HepG2 (cell line): ENCODE data around the gene TCTA. TPM values are rescaled to one million over a fixed set of nuclear protein-coding genes. Genes with fewer than 3 reads are reported as not detected.

ENCODE experiments used
- BCL6 ChIP-seq: IDR thresholded peaks from 2 replicates; pipeline ENCODE4 v1.6.1; 2016; ENCODE audit warnings: missing genetic modification reagents, missing compliant biosample characterization
- KLF11 ChIP-seq: IDR thresholded peaks from 2 replicates; pipeline ENCODE4 v1.6.1; 2016; ENCODE audit warnings: missing compliant biosample characterization
- NCOA2 ChIP-seq: sonication (generic); formaldehyde crosslinking; IDR thresholded peaks from 2 replicates; pipeline ENCODE4 v1.8.0; 2022; ENCODE audit warnings: inconsistent platforms
- RBFOX2 ChIP-seq: fragments of 200-400 bp; formaldehyde crosslinking; IDR thresholded peaks from 2 replicates; pipeline ENCODE4 v1.6.1; 2017; ENCODE audit warnings: low read depth, mild to moderate bottlenecking, low read length
- RXRA ChIP-seq: sonication (generic); formaldehyde crosslinking; IDR thresholded peaks from 2 replicates; pipeline ENCODE4 v1.5.1; 2020; ENCODE audit warnings: missing genetic modification reagents
- SALL2 ChIP-seq: sonication (generic); formaldehyde crosslinking; IDR thresholded peaks from 2 replicates; pipeline ENCODE4 v1.8.1; 2023; ENCODE audit warnings: mild to moderate bottlenecking, missing genetic modification reagents, inconsistent platforms
- SIX4 ChIP-seq: sonication (generic); formaldehyde crosslinking; IDR thresholded peaks from 2 replicates; pipeline ENCODE4 v1.4.0; 2020; ENCODE audit warnings: missing genetic modification reagents
- SOX13 ChIP-seq, 3 experiments: fragments of 450-650 bp in 1 of 3; sonication (generic) in 1 of 3; formaldehyde crosslinking in 1 of 3; IDR thresholded peaks in 2 of 3; conservative IDR thresholded peaks in 1 of 3; 2 replicates each; pipeline versions ENCODE4 v1.5.0 to v1.6.1; 2016 to 2020; ENCODE audit warnings: antibody characterized with exemption in 1 of 3, mild to moderate bottlenecking in 1 of 3, missing compliant biosample characterization in 1 of 3, missing genetic modification reagents in 1 of 3, moderate library complexity in 1 of 3
- SYNCRIP ChIP-seq: fragments of 200-400 bp; formaldehyde crosslinking; IDR thresholded peaks from 2 replicates; pipeline ENCODE4 v1.6.1; 2018; ENCODE audit warnings: mild to moderate bottlenecking, low read depth, low read length; ENCODE audit not compliant: insufficient read depth
- ZNF124 ChIP-seq: sonication (generic); formaldehyde crosslinking; IDR thresholded peaks from 2 replicates; pipeline ENCODE4 v1.4.0; 2020; ENCODE audit warnings: missing genetic modification reagents
- ZNF333 ChIP-seq: sonication (generic); formaldehyde crosslinking; IDR thresholded peaks from 2 replicates; pipeline ENCODE4 v1.4.0; 2020; ENCODE audit warnings: mild to moderate bottlenecking, missing genetic modification reagents, borderline replicate concordance
- ZNF484 ChIP-seq: sonication (generic); formaldehyde crosslinking; IDR thresholded peaks from 2 replicates; pipeline ENCODE4 v1.5.1; 2020; ENCODE audit warnings: mild to moderate bottlenecking, low read depth, missing genetic modification reagents, borderline replicate concordance
- ZNF543 ChIP-seq: sonication (generic); formaldehyde crosslinking; IDR thresholded peaks from 2 replicates; pipeline ENCODE4 v1.4.0; 2020; ENCODE audit warnings: mild to moderate bottlenecking, missing genetic modification reagents
- ZNF879 ChIP-seq: sonication (generic); formaldehyde crosslinking; IDR thresholded peaks from 2 replicates; pipeline ENCODE4 v1.8.1; 2023; ENCODE audit warnings: missing genetic modification reagents
- ZSCAN9 ChIP-seq: IDR thresholded peaks from 2 replicates; pipeline ENCODE4 v1.6.1; 2016; ENCODE audit warnings: borderline replicate concordance
- polyA plus RNA-seq, 8 experiments: library from polyadenylated mRNA; depleted of rRNA in 3 of 8; stranded (reverse) in 7 of 8; unstranded in 1 of 8; fragments of >200 nt; fragmentation: Illumina TruSeq in 4 of 8; extraction: Trizol in 4 of 8; gene quantifications; 2 replicates each; pipeline versions ENCODE4 v1.2.1 to v1.2.3, GENCODE V29; 2011 to 2016; ENCODE audit warnings: low read depth in 4 of 8, missing spikeins in 1 of 8, mixed read lengths in 1 of 8; ENCODE audit not compliant: insufficient read depth in 1 of 8
- total RNA-seq, 5 experiments: library from RNA; depleted of rRNA; stranded (reverse); fragments of >200 nt; fragmentation: Illumina TruSeq; extraction: Trizol; gene quantifications; 2 replicates each; pipeline ENCODE4 v1.2.3, GENCODE V29; 2016; ENCODE audit warnings: low read depth in 1 of 5
- TF ChIP-seq, protein P1 (sequence below): sonication (generic); formaldehyde crosslinking; IDR thresholded peaks from 2 replicates; pipeline ENCODE4 v1.5.0; 2020; ENCODE audit warnings: missing genetic modification reagents
- TF ChIP-seq, protein P2 (sequence below): sonication (generic); formaldehyde crosslinking; IDR thresholded peaks from 2 replicates; pipeline ENCODE4 v1.8.1; 2022; ENCODE audit warnings: mild to moderate bottlenecking, missing genetic modification reagents
- TF ChIP-seq, protein P3 (sequence below): IDR thresholded peaks from 2 replicates; pipeline ENCODE4 v1.4.0; 2020; ENCODE audit warnings: mild to moderate bottlenecking, missing genetic modification reagents
- TF ChIP-seq, protein P4 (sequence below): sonication (generic); formaldehyde crosslinking; IDR thresholded peaks from 2 replicates; pipeline ENCODE4 v1.5.0; 2020; ENCODE audit warnings: mild to moderate bottlenecking, missing genetic modification reagents
- TF ChIP-seq, protein P5 (sequence below): sonication (generic); formaldehyde crosslinking; IDR thresholded peaks from 2 replicates; pipeline ENCODE4 v1.5.0; 2020; ENCODE audit warnings: mild to moderate bottlenecking, missing genetic modification reagents

TCTA gene
- total and polyA plus RNA-seq, 2 of the 13 experiments (the other 11 are each of a cell fraction or from before 2014, with no cell fraction given): 8.3 to 13.2 TPM

DNA sequence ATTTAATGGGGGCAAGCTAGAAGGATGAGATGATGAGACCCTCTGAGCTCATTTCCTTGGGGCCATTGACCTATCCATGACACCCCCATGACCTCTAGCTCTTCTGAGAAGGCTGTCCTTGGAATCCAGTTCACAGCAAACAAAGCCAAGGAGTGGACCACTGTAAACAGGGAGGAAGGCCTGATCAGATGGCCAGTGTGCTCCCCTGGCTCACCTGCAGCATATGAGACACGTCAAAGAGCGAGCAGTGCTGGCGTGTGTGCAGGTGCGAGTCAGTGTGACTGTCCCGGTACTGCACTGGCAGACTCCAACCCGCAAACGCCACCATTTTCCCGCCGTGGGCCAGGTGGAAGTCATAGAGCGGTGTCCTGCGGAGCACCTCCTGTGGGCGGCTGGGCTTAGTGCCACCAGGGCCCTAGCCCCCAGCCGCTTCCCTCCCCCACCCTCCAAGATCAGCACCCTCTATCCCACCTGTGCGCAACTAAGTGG lies 9.7 kb downstream of the TCTA start (continued):
- TF ChIP-seq, protein P1, sequence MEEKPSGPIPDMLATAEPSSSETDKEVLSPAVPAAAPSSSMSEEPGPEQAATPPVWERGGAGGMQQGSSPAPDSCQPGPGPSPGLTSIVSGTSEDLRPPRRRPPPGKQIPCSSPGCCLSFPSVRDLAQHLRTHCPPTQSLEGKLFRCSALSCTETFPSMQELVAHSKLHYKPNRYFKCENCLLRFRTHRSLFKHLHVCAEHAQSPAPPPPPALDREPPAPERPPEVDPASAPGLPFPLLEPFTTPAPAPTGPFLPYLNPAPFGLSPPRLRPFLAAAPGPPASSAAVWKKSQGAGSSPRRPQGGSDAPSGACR (CRISPR knock-in tag): no peak; the same call in 1 of the 2 replicates
- TF ChIP-seq, protein P2, sequence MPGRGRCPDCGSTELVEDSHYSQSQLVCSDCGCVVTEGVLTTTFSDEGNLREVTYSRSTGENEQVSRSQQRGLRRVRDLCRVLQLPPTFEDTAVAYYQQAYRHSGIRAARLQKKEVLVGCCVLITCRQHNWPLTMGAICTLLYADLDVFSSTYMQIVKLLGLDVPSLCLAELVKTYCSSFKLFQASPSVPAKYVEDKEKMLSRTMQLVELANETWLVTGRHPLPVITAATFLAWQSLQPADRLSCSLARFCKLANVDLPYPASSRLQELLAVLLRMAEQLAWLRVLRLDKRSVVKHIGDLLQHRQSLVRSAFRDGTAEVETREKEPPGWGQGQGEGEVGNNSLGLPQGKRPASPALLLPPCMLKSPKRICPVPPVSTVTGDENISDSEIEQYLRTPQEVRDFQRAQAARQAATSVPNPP (CRISPR knock-in tag): no peak
- TF ChIP-seq, protein P3, sequence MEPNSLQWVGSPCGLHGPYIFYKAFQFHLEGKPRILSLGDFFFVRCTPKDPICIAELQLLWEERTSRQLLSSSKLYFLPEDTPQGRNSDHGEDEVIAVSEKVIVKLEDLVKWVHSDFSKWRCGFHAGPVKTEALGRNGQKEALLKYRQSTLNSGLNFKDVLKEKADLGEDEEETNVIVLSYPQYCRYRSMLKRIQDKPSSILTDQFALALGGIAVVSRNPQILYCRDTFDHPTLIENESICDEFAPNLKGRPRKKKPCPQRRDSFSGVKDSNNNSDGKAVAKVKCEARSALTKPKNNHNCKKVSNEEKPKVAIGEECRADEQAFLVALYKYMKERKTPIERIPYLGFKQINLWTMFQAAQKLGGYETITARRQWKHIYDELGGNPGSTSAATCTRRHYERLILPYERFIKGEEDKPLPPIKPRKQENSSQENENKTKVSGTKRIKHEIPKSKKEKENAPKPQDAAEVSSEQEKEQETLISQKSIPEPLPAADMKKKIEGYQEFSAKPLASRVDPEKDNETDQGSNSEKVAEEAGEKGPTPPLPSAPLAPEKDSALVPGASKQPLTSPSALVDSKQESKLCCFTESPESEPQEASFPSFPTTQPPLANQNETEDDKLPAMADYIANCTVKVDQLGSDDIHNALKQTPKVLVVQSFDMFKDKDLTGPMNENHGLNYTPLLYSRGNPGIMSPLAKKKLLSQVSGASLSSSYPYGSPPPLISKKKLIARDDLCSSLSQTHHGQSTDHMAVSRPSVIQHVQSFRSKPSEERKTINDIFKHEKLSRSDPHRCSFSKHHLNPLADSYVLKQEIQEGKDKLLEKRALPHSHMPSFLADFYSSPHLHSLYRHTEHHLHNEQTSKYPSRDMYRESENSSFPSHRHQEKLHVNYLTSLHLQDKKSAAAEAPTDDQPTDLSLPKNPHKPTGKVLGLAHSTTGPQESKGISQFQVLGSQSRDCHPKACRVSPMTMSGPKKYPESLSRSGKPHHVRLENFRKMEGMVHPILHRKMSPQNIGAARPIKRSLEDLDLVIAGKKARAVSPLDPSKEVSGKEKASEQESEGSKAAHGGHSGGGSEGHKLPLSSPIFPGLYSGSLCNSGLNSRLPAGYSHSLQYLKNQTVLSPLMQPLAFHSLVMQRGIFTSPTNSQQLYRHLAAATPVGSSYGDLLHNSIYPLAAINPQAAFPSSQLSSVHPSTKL (CRISPR knock-in tag): no peak
- peak; percentile 73; the same call in 1 of the 2 replicates for TF ChIP-seq ZNF543
- TF ChIP-seq SALL2 (CRISPR knock-in tag): no peak
- TF ChIP-seq ZNF124: no peak
- no peak for TF ChIP-seq SYNCRIP
- TF ChIP-seq ZNF879 (CRISPR knock-in tag): no peak
- TF ChIP-seq SOX13 (IDR thresholded peaks at IDR 0.05): no peak
- TF ChIP-seq SOX13 (CRISPR knock-in tag; conservative IDR thresholded peaks at IDR 0.05 in 1 of 2, IDR thresholded peaks at IDR 0.05 in 1 of 2): no peak
- no peak for TF ChIP-seq ZNF333 (CRISPR knock-in tag)
- no peak for TF ChIP-seq RXRA
- TF ChIP-seq NCOA2 (CRISPR knock-in tag): 0 out of 2 replicates have a peak, but pooled peaks have one; percentile 5
- no peak for TF ChIP-seq RBFOX2
- no peak for TF ChIP-seq ZSCAN9 (CRISPR knock-in tag)
- TF ChIP-seq, protein P4, sequence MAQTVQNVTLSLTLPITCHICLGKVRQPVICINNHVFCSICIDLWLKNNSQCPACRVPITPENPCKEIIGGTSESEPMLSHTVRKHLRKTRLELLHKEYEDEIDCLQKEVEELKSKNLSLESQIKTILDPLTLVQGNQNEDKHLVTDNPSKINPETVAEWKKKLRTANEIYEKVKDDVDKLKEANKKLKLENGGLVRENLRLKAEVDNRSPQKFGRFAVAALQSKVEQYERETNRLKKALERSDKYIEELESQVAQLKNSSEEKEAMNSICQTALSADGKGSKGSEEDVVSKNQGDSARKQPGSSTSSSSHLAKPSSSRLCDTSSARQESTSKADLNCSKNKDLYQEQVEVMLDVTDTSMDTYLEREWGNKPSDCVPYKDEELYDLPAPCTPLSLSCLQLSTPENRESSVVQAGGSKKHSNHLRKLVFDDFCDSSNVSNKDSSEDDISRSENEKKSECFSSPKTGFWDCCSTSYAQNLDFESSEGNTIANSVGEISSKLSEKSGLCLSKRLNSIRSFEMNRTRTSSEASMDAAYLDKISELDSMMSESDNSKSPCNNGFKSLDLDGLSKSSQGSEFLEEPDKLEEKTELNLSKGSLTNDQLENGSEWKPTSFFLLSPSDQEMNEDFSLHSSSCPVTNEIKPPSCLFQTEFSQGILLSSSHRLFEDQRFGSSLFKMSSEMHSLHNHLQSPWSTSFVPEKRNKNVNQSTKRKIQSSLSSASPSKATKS: no peak
- no peak for TF ChIP-seq ZNF484 (CRISPR knock-in tag)
- no peak for TF ChIP-seq BCL6
- TF ChIP-seq SIX4: no peak
- TF ChIP-seq, protein P5, sequence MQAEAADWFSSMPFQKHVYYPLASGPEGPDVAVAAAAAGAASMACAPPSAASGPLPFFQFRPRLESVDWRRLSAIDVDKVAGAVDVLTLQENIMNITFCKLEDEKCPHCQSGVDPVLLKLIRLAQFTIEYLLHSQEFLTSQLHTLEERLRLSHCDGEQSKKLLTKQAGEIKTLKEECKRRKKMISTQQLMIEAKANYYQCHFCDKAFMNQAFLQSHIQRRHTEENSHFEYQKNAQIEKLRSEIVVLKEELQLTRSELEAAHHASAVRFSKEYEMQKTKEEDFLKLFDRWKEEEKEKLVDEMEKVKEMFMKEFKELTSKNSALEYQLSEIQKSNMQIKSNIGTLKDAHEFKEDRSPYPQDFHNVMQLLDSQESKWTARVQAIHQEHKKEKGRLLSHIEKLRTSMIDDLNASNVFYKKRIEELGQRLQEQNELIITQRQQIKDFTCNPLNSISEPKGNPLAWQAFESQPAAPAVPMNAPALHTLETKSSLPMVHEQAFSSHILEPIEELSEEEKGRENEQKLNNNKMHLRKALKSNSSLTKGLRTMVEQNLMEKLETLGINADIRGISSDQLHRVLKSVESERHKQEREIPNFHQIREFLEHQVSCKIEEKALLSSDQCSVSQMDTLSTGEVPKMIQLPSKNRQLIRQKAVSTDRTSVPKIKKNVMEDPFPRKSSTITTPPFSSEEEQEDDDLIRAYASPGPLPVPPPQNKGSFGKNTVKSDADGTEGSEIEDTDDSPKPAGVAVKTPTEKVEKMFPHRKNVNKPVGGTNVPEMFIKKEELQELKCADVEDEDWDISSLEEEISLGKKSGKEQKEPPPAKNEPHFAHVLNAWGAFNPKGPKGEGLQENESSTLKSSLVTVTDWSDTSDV (CRISPR knock-in tag): no peak
- 0 out of 2 replicates have a peak, but pooled peaks have one; percentile 43 for TF ChIP-seq KLF11 (CRISPR knock-in tag)
